Esophagus squamous epithelium (tissue), 5 donors: ENCODE results near the gene NACC1. TPM values are rescaled to one million over a fixed set of nuclear protein-coding genes. Genes with fewer than 3 reads are reported as not detected.
A peak's percentile ranks its signal among the peaks of the same experiment; 100 is the strongest.

Experiments used
- DNase-seq: peaks from one replicate; lab custom pipeline; 2025; lab: John Stamatoyannopoulos, UW
- H3K27ac ChIP-seq, 4 donors: fragments of 200-600 bp; sonication (generic); one replicate each; pipeline ENCODE4 v1.5.1; 2016 to 2019; ENCODE audit warnings: mild to moderate bottlenecking in 1 of 4
- H3K27me3 ChIP-seq, 4 donors: fragments of 200-600 bp; sonication (generic); 1 replicate in 3 of 4; 2 replicates in 1 of 4; pipeline versions ENCODE4 v1.5.1 to v1.6.0; 2017 to 2021; ENCODE audit warnings: antibody characterized with exemption in 1 of 4
- H3K36me3 ChIP-seq, 3 donors: fragments of 200-600 bp; sonication (generic); one replicate each; pipeline ENCODE4 v1.5.1; 2016 to 2019
- H3K4me1 ChIP-seq, 3 donors: fragments of 200-600 bp; sonication (generic); one replicate each; pipeline ENCODE4 v1.5.1; 2017 to 2019
- H3K4me3 ChIP-seq, 4 donors: fragments of 200-600 bp; sonication (generic); 1 replicate in 3 of 4; 2 replicates in 1 of 4; pipeline ENCODE4 v1.5.1; 2016 to 2019; ENCODE audit warnings: mild to moderate bottlenecking in 2 of 4, moderate library complexity in 1 of 4
- H3K9me3 ChIP-seq, 3 donors: fragments of 200-600 bp; sonication (generic); one replicate each; pipeline ENCODE4 v1.5.1; 2016 to 2019
- CTCF ChIP-seq, 6 experiments: fragments of 450-650 bp in 4 of 6; fragments of 200-600 bp in 2 of 6; sonication (generic) in 2 of 6; IDR thresholded peaks; one replicate each; pipeline ENCODE4 v1.5.1; 2016 to 2019; ENCODE audit warnings: antibody characterized with exemption in 6 of 6, mild to moderate bottlenecking in 4 of 6, moderate library complexity in 4 of 6
- POLR2A ChIP-seq, 4 donors: fragments of 450-650 bp; IDR thresholded peaks; one replicate each; pipeline ENCODE4 v1.6.1; 2017; ENCODE audit warnings: antibody characterized with exemption in 4 of 4, mild to moderate bottlenecking in 4 of 4, moderate library complexity in 3 of 4
- WGBS, 2 donors: methylation state at CpG; one replicate each; pipeline ENCODE4 v1.1.5; 2018; 5-methylcytosine and 5-hydroxymethylcytosine counted together
- intact Hi-C: fragments of 100-400 bp; cut with DNase I; formaldehyde crosslinking; loops from one replicate; pipeline ENCODE4 v1.15.0; 2022
- total RNA-seq, 4 donors: library from RNA; depleted of rRNA; stranded (reverse); fragments of >200 nt; gene quantifications; one replicate each; pipeline ENCODE4 v1.1.0, GENCODE V29; 2016
- donor health status: DM: yes; HTN: yes; CAD: no.

The NACC1 gene
- total RNA-seq, 4 donors from 2014 or later: 26.7 to 45.5 (median 37.1) TPM

- Histone ChIP-seq H3K27ac (peak overlapping the region; percentile 86 to 90 (median 88)), H3K36me3 (peaks cover 0 to 40% (median 0%) of the 10 kb centered on the region in 3 donors), H3K27me3 (no peaks in the 10 kb centered on the region), H3K4me3 (peak overlapping the region; percentile 79 to 99 (median 98)), H3K9me3 (no peaks in the 10 kb centered on the region), H3K4me1 (peaks cover 33 to 53% (median 37%) of the 10 kb centered on the region in 3 donors)
- 0% methylated on average over 5 of the region's 18 CpGs; no CpG with 5 or more reads in 1 of the 2 donors for WGBS, 2 donors
- TF ChIP-seq CTCF (IDR thresholded peaks at IDR 0.05) (no peak), POLR2A (IDR thresholded peaks at IDR 0.05) (no peak)
- DNase-seq: no peak
- intact Hi-C loops: no loop called here
These were observed 2.2 kb upstream of the NACC1 start for GRCh38 chr19:13115936-13116281.

GRCh38 chr19:13116282-13117175 lies 1.5 kb upstream of the NACC1 start, which contains the start of gene TRMT1:
TSS of gene TRMT1 (minus strand) at chr19:13116740. CDS start at chr19:13116399, 341 bp downstream.
- H3K27me3 ChIP-seq: no peaks in the 10 kb centered on the region
- WGBS, 2 donors: 1 to 4% methylated on average over 11 to 21 of the region's 51 CpGs
- H3K9me3 ChIP-seq: no peaks in the 10 kb centered on the region
- peak; percentile 83 for DNase-seq
- H3K4me3 ChIP-seq: peak within 1 kb of the TSS; percentile 79 to 99 (median 98)
- H3K36me3 ChIP-seq: peaks cover 0 to 37% (median 0%) of the 10 kb centered on the region in 3 donors
- TF ChIP-seq POLR2A (IDR thresholded peaks at IDR 0.05) (peak in 1 of 4 donors; percentile 52), CTCF (IDR thresholded peaks at IDR 0.05) (peak in 2 of 6 experiments; percentile 6 to 30)
- H3K27ac ChIP-seq: peak within 1 kb of the TSS; percentile 86 to 90 (median 88)
- H3K4me1 ChIP-seq: peaks cover 33 to 56% (median 37%) of the 10 kb centered on the region in 3 donors
- intact Hi-C loops: no loop called here

- Histone ChIP-seq H3K27me3 (no peaks in the 10 kb centered on the region), H3K9me3 (no peaks in the 10 kb centered on the region), H3K4me3 (peak overlapping the region; percentile 79 to 99 (median 98)), H3K4me1 (peaks cover 33 to 60% (median 37%) of the 10 kb centered on the region in 3 donors), H3K27ac (peak overlapping the region; percentile 86 to 90 (median 88)), H3K36me3 (peaks cover 0 to 36% (median 0%) of the 10 kb centered on the region in 3 donors)
- intact Hi-C loops: no loop called here
- TF ChIP-seq CTCF (IDR thresholded peaks at IDR 0.05) (no peak), POLR2A (IDR thresholded peaks at IDR 0.05) (no peak)
- no peak for DNase-seq
- 9 to 11% methylated on average over 17 to 20 of the region's 20 CpGs for WGBS, 2 donors
These were observed 790 bp upstream of the NACC1 start for GRCh38 chr19:13117176-13117771.

GRCh38 chr19:13118424-13119193 lies 545 bp downstream of the NACC1 start:
- TF ChIP-seq CTCF (IDR thresholded peaks at IDR 0.05) (no peak), POLR2A (IDR thresholded peaks at IDR 0.05) (no peak)
- Histone ChIP-seq H3K9me3 (no peaks in the 10 kb centered on the region), H3K36me3 (peaks cover 0 to 23% (median 0%) of the 10 kb centered on the region in 3 donors), H3K4me3 (peak overlapping the region; percentile 90 to 99 (median 98)), H3K27me3 (no peaks in the 10 kb centered on the region), H3K4me1 (peaks cover 33 to 60% (median 37%) of the 10 kb centered on the region in 3 donors), H3K27ac (peak overlapping the region; percentile 77 to 90 (median 88))
- intact Hi-C loops: no loop called here
- 0 to 1% methylated on average over 6 to 22 of the region's 57 CpGs for WGBS, 2 donors
- no peak for DNase-seq
